ENCODE data around the gene C1QTNF8.

C1QTNF8 gene

DNA sequence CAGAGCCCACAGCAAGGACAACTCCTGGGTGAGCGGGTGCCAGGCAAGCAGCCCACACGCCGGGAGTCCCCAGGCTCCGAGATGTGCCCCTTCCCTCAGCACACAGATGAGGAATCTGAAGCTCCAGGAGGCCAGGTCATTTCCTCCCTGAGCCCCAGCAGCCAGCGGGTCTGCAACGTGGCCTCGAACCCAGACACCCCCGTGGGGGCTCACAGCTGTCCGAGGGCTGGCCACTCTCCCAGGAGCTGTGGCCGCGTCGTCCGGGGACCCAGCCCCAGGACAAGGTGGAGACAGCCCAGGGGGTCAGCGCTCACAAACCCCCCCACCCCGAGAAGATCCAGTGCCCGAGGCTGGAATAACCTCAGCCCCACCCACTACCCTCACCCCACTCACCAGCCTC is 17.4 kb upstream of the C1QTNF8 start:
- TF ChIP-seq, protein P1, sequence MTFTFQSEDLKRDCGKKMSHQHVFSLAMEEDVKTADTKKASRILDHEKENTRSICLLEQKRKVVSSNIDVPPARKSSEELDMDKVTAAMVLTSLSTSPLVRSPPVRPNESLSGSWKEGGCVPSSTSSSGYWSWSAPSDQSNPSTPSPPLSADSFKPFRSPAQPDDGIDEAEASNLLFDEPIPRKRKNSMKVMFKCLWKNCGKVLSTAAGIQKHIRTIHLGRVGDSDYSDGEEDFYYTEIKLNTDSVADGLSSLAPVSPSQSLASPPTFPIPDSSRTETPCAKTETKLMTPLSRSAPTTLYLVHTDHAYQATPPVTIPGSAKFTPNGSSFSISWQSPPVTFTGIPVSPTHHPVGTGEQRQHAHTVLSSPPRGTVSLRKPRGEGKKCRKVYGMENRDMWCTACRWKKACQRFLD (tag by site-specific recombination; IDR thresholded peaks at IDR 0.05), result no peak
- no peak for TF ChIP-seq ZNF350 (tag by site-specific recombination; IDR thresholded peaks at IDR 0.05)
- TF ChIP-seq ZNF324 (tag by site-specific recombination; IDR thresholded peaks at IDR 0.05), result no peak
- no peak for TF ChIP-seq ZBTB20 (tag by site-specific recombination; IDR thresholded peaks at IDR 0.05)
- TF ChIP-seq, protein P2, sequence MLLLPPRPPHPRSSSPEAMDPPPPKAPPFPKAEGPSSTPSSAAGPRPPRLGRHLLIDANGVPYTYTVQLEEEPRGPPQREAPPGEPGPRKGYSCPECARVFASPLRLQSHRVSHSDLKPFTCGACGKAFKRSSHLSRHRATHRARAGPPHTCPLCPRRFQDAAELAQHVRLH (tag by site-specific recombination; IDR thresholded peaks at IDR 0.05), result no peak
- TF ChIP-seq, protein P3, sequence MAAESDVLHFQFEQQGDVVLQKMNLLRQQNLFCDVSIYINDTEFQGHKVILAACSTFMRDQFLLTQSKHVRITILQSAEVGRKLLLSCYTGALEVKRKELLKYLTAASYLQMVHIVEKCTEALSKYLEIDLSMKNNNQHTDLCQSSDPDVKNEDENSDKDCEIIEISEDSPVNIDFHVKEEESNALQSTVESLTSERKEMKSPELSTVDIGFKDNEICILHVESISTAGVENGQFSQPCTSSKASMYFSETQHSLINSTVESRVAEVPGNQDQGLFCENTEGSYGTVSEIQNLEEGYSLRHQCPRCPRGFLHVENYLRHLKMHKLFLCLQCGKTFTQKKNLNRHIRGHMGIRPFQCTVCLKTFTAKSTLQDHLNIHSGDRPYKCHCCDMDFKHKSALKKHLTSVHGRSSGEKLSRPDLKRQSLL (tag by site-specific recombination; IDR thresholded peaks at IDR 0.05), result no peak
- no peak for TF ChIP-seq YY1 (tag by site-specific recombination; IDR thresholded peaks at IDR 0.05)
- TF ChIP-seq ZNF596 (tag by site-specific recombination; IDR thresholded peaks at IDR 0.05), result no peak
- no peak for TF ChIP-seq ZNF837 (tag by site-specific recombination; IDR thresholded peaks at IDR 0.05)
- no peak for TF ChIP-seq PRDM1 (tag by site-specific recombination; IDR thresholded peaks at IDR 0.05)
- TF ChIP-seq, protein P4, sequence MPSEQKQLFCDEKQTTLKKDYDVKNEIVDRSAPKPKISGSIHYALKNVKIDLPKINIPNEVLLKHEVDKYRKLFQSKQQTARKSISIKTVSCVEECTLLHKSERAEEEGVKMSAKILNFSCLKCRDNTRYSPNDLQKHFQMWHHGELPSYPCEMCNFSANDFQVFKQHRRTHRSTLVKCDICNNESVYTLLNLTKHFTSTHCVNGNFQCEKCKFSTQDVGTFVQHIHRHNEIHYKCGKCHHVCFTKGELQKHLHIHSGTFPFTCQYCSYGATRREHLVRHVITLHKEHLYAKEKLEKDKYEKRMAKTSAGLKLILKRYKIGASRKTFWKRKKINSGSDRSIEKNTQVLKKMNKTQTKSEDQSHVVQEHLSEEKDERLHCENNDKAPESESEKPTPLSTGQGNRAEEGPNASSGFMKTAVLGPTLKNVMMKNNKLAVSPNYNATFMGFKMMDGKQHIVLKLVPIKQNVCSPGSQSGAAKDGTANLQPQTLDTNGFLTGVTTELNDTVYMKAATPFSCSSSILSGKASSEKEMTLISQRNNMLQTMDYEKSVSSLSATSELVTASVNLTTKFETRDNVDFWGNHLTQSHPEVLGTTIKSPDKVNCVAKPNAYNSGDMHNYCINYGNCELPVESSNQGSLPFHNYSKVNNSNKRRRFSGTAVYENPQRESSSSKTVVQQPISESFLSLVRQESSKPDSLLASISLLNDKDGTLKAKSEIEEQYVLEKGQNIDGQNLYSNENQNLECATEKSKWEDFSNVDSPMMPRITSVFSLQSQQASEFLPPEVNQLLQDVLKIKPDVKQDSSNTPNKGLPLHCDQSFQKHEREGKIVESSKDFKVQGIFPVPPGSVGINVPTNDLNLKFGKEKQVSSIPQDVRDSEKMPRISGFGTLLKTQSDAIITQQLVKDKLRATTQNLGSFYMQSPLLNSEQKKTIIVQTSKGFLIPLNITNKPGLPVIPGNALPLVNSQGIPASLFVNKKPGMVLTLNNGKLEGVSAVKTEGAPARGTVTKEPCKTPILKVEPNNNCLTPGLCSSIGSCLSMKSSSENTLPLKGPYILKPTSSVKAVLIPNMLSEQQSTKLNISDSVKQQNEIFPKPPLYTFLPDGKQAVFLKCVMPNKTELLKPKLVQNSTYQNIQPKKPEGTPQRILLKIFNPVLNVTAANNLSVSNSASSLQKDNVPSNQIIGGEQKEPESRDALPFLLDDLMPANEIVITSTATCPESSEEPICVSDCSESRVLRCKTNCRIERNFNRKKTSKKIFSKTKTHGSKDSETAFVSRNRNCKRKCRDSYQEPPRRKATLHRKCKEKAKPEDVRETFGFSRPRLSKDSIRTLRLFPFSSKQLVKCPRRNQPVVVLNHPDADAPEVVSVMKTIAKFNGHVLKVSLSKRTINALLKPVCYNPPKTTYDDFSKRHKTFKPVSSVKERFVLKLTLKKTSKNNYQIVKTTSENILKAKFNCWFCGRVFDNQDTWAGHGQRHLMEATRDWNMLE (tag by site-specific recombination; conservative IDR thresholded peaks at IDR 0.05; ENCODE audit: low read depth), result no peak
- TF ChIP-seq ZNF292 (tag by site-specific recombination; IDR thresholded peaks at IDR 0.05; ENCODE audit: borderline replicate concordance, low read depth), result no peak
- no peak for TF ChIP-seq ZFP41 (tag by site-specific recombination; IDR thresholded peaks at IDR 0.05; ENCODE audit: borderline replicate concordance)
- TF ChIP-seq, protein P5, sequence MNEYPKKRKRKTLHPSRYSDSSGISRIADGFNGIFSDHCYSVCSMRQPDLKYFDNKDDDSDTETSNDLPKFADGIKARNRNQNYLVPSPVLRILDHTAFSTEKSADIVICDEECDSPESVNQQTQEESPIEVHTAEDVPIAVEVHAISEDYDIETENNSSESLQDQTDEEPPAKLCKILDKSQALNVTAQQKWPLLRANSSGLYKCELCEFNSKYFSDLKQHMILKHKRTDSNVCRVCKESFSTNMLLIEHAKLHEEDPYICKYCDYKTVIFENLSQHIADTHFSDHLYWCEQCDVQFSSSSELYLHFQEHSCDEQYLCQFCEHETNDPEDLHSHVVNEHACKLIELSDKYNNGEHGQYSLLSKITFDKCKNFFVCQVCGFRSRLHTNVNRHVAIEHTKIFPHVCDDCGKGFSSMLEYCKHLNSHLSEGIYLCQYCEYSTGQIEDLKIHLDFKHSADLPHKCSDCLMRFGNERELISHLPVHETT (tag by site-specific recombination; IDR thresholded peaks at IDR 0.05), result no peak
- no peak for TF ChIP-seq ZNF830 (tag by site-specific recombination; IDR thresholded peaks at IDR 0.05; ENCODE audit: low read depth)
- Histone ChIP-seq H3K4me3 (ENCODE audit: low read depth, low read length) (no peak overlapping the region), H3K27ac (ENCODE audit: extremely low read depth, low read depth, low read length) (no peak overlapping the region), H3K9me3 (ENCODE audit: control insufficient read depth, insufficient read depth, low read depth, low read length) (no peaks in the 10 kb centered on the region), H3K36me3 (ENCODE audit: control insufficient read depth in 2 of 2, insufficient read depth in 1 of 2, low read length in 2 of 2) (no peaks in the 10 kb centered on the region), H3K4me1 (ENCODE audit: control insufficient read depth, insufficient read depth, low read length) (no peaks in the 10 kb centered on the region)
- ChIA-PET CTCF (no interaction called here), POLR2A (interaction anchor here (0.7 kb wide), 1 partner anchor 734 kb away, joined by 3 read pairs; no protein-coding TSS in a partner anchor)

DNA sequence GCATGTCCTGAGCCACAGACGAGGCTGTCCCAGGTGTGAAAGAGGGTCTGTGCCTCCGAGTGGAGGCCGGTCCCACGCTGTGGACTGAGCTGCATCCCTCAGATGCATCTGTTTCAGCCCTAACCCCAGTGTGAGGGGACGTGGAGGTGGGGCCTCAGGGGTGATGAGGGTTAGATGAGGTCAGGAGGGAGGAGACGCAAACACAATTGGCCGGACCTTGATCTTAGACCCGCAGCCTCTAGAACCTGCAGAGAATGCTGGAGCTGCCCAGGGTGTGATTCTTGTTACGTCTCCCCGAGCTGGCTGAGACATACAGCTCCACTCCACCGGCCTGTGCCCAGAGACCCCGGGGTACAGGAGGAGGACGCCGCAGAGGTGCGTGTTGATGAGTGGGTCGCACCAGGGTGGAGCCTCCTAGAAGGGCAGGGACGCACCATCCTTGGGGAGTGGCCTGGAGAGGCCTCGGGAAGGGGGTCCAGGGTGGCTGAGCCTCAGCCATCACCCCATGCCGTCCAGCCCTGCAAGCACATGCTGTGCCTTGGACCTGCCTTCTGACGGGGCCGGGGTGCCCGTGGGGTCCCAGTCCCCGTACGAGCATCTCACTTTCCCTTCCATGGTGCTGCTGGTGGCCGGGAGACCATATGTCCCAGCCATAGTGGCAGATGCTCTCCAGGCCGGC is 16.6 kb upstream of the C1QTNF8 start:
- TF ChIP-seq ZNF239 (tag by site-specific recombination; IDR thresholded peaks at IDR 0.05), result no peak
- no peak for TF ChIP-seq ZNF660 (tag by site-specific recombination; IDR thresholded peaks at IDR 0.05)
- no peak for TF ChIP-seq ZIC2 (tag by site-specific recombination; IDR thresholded peaks at IDR 0.05)
- no peak for TF ChIP-seq ZNF138 (tag by site-specific recombination; IDR thresholded peaks at IDR 0.05; ENCODE audit: borderline replicate concordance)
- TF ChIP-seq RBAK (tag by site-specific recombination; IDR thresholded peaks at IDR 0.05), result 0 out of 2 replicates have a peak, but pooled peaks have one; percentile 12
- no peak for TF ChIP-seq ZNF670 (tag by site-specific recombination; IDR thresholded peaks at IDR 0.05; ENCODE audit: low read depth)
- H3K4me3 ChIP-seq (ENCODE audit: low read depth, low read length), result no peak overlapping the region
- H3K36me3 ChIP-seq (ENCODE audit: control insufficient read depth in 2 of 2, insufficient read depth in 1 of 2, low read length in 2 of 2), result no peaks in the 10 kb centered on the region
- no peaks in the 10 kb centered on the region for H3K4me1 ChIP-seq (ENCODE audit: control insufficient read depth, insufficient read depth, low read length)
- POLR2A ChIA-PET, result interaction anchor here (0.8 kb wide), 1 partner anchor 46 kb away, joined by 3 read pairs; no protein-coding TSS in a partner anchor
- H3K9me3 ChIP-seq (ENCODE audit: control insufficient read depth, insufficient read depth, low read depth, low read length), result no peaks in the 10 kb centered on the region
- H3K27ac ChIP-seq (ENCODE audit: extremely low read depth, low read depth, low read length), result no peak overlapping the region
- CTCF ChIA-PET, result interaction anchor here (0.7 kb wide), 1 partner anchor 71 kb away, joined by 3 read pairs; no protein-coding TSS in a partner anchor
